Spleen (tissue), 7 donors: ENCODE data around the gene ATXN1.

Experiments used
- CTCF ChIP-seq, 11 experiments: fragments of 200-600 bp in 7 of 11; fragments of 450-650 bp in 4 of 11; sonication (generic) in 4 of 11; IDR thresholded peaks in 8 of 11; conservative IDR thresholded peaks in 3 of 11; 1 replicate in 7 of 11; 2 replicates in 4 of 11; pipeline versions ENCODE4 v1.4.0 to v1.8.0; 2016 to 2021; ENCODE audit warnings: antibody characterized with exemption in 11 of 11, inconsistent platforms in 4 of 11, mild to moderate bottlenecking in 1 of 11
- POLR2A ChIP-seq, 3 donors: fragments of 450-650 bp; IDR thresholded peaks; one replicate each; pipeline ENCODE4 v1.5.1; 2017; ENCODE audit warnings: antibody characterized with exemption in 3 of 3, mild to moderate bottlenecking in 1 of 3
- donor health status: DM: no; HTN: no; CAD: no; lungs with moderate emphysema.
- donor health status: DM: no; HTN: no; CAD: no.
- donor health status: DM: no; HTN: no; CAD: no.

DNA sequence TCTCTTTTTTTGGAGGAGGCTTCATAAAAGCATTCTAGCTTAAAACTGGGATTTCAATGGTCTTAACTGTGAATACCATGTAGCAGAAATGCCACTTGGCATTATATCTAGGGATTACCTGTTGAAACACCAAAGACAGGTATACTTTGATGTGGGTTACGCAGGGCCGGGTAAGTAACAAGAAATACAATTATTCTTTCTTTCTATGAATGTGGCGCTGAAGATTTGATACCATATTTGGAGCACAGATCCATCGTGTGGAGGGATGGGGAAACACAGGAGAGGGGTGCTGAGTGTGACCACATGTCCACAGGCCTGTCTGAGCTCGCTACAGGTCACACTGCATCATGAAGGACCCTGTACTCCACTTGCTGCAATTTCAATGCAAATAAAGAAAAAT lies 265.1 kb downstream of the ATXN1 start:
- TF ChIP-seq POLR2A (IDR thresholded peaks at IDR 0.05) = no peak
- no peak for TF ChIP-seq CTCF (IDR thresholded peaks at IDR 0.05 in 8 of 11, conservative IDR thresholded peaks at IDR 0.05 in 3 of 11)
